CD4-positive, alpha-beta T cell (primary cell): ENCODE measurements around the gene PAX6. TPM values are rescaled to one million over a fixed set of nuclear protein-coding genes. Genes with fewer than 3 reads are reported as not detected.

Source experiments
- ATAC-seq: fragments of 200-7000 bp; cut with Tn5 transposase; one replicate; pipeline ENCODE4 v1.10.0; 2022; ENCODE audit warnings: mild to moderate bottlenecking; ENCODE audit not compliant: poor library complexity
- CTCF ChIA-PET: fragments of 350-600 bp; sonication (Branson Sonifier 250); formaldehyde crosslinking; loops from one replicate; lab custom pipeline; 2021; ENCODE audit warnings: antibody characterized with exemption, inconsistent platforms; lab: Charles Lee
- POLR2A ChIA-PET: fragments of 350-600 bp; sonication (Branson Sonifier 250); formaldehyde crosslinking; loops from one replicate; lab custom pipeline; 2021; ENCODE audit warnings: antibody characterized with exemption, inconsistent platforms; lab: Charles Lee
- DNase-seq, 14 experiments: peaks; one replicate each; pipeline ENCODE4 v3.0.0-alpha.2; 2013 to 2020; ENCODE audit warnings: mixed read lengths in 2 of 14
- H3K27ac ChIP-seq, 2 donors: one replicate each; pipeline versions ENCODE4 v1.5.1 to v1.7.0; 2013; ENCODE audit warnings: low read length in 2 of 2, low read depth in 1 of 2, mild to moderate bottlenecking in 1 of 2
- H3K27me3 ChIP-seq, 2 experiments: 1 replicate in 1 of 2; 2 replicates in 1 of 2; pipeline versions ENCODE4 v1.6.1 to v1.7.0; 2013; ENCODE audit warnings: low read length in 2 of 2, control low read depth in 1 of 2, mild to moderate bottlenecking in 1 of 2, moderate library complexity in 1 of 2; ENCODE audit not compliant: insufficient read depth in 2 of 2, control insufficient read depth in 1 of 2
- H3K36me3 ChIP-seq: one replicate; pipeline ENCODE4 v1.6.1; 2013; ENCODE audit warnings: low read length, control low read depth; ENCODE audit not compliant: insufficient read depth
- H3K4me1 ChIP-seq: one replicate; pipeline ENCODE4 v1.6.1; 2013; ENCODE audit warnings: low read length, control low read depth; ENCODE audit not compliant: insufficient read depth
- H3K4me3 ChIP-seq: one replicate; pipeline ENCODE4 v1.5.1; 2013; ENCODE audit warnings: mild to moderate bottlenecking, low read length, moderate library complexity
- H3K9me3 ChIP-seq, 2 experiments: 1 replicate in 1 of 2; 2 replicates in 1 of 2; pipeline versions ENCODE4 v1.6.1 to v1.7.0; 2013; ENCODE audit warnings: low read length in 2 of 2, mild to moderate bottlenecking in 2 of 2, control low read depth in 1 of 2, moderate library complexity in 1 of 2; ENCODE audit not compliant: control insufficient read depth in 1 of 2, insufficient read depth in 1 of 2
- H3K27ac Mint-ChIP-seq: one replicate; pipeline ENCODE4 v1.8.0; 2020; ENCODE audit warnings: mixed read lengths
- H3K27me3 Mint-ChIP-seq: one replicate; pipeline ENCODE4 v1.8.0; 2021; ENCODE audit warnings: mixed read lengths
- H3K36me3 Mint-ChIP-seq: one replicate; pipeline ENCODE4 v1.8.0; 2021; ENCODE audit warnings: low read depth, mixed read lengths
- H3K4me1 Mint-ChIP-seq: one replicate; pipeline ENCODE4 v1.8.0; 2021; ENCODE audit warnings: low read depth, mixed read lengths
- H3K4me3 Mint-ChIP-seq: one replicate; pipeline ENCODE4 v1.8.0; 2020; ENCODE audit warnings: mild to moderate bottlenecking, mixed read lengths
- H3K9me3 Mint-ChIP-seq: one replicate; pipeline ENCODE4 v1.8.0; 2020; ENCODE audit warnings: mixed read lengths
- intact Hi-C, 2 experiments: fragments of 100-400 bp; cut with DNase I in 1 of 2; cut with micrococcal nuclease in 1 of 2; formaldehyde crosslinking; loops; one replicate each; pipeline versions ENCODE4 v1.15.1 to v1.9.0; 2023 to 2025; cut with DNase I, micrococcal nuclease
- total RNA-seq, 174 experiments: library from RNA in 2 of 174; stranded (reverse) in 2 of 174; gene quantifications; one replicate each; pipeline ENCODE4 v1.2.3 and lab custom pipeline; 2021 to 2026
- TF ChIP-seq, protein P1 (sequence below): fragments of 200-600 bp; IDR thresholded peaks from one replicate; pipeline ENCODE4 v1.8.0; 2022; ENCODE audit warnings: antibody characterized with exemption, mild to moderate bottlenecking

PAX6 gene
- total RNA-seq, 2 experiments from 2014 or later = not detected

DNA sequence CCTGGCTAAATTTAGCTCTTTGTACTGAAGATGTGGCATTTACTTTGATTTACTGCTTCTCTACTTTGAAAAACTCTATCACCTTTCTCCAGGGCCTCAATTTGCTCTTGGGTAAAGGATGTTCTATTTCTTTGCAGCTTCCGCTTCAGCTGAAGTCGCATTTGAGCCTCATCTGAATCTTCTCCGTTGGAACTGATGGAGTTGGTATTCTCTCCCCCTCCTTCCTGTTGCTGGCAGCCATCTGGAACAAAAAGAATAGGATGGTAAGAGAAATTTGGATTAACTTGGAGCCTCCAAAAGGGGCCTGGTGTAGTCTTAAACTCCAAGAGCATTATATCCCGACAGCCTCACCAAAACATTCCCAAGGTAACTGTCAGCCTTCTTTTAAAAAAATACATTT, 16.6 kb downstream of the PAX6 start:
- Histone ChIP-seq H3K4me1 (peaks cover 18% of the 10 kb centered on the region), H3K27me3 (peaks cover 40 to 52% of the 10 kb centered on the region in 2 experiments), H3K27ac (no peak overlapping the region), H3K4me3 (no peak overlapping the region), H3K36me3 (no peaks in the 10 kb centered on the region), H3K9me3 (peaks cover 0 to 36% of the 10 kb centered on the region in 2 experiments)
- Mint-ChIP-seq H3K36me3 (no peaks in the 10 kb centered on the region), H3K4me1 (peaks cover 7% of the 10 kb centered on the region), H3K27ac (no peak overlapping the region), H3K9me3 (no peaks in the 10 kb centered on the region), H3K4me3 (no peak overlapping the region), H3K27me3 (peaks cover 87% of the 10 kb centered on the region)
- POLR2A ChIA-PET = no interaction called here
- no peak for ATAC-seq
- CTCF ChIA-PET = no interaction called here
- no peak for DNase-seq
- intact Hi-C loops = no loop called here
- TF ChIP-seq, protein P1, sequence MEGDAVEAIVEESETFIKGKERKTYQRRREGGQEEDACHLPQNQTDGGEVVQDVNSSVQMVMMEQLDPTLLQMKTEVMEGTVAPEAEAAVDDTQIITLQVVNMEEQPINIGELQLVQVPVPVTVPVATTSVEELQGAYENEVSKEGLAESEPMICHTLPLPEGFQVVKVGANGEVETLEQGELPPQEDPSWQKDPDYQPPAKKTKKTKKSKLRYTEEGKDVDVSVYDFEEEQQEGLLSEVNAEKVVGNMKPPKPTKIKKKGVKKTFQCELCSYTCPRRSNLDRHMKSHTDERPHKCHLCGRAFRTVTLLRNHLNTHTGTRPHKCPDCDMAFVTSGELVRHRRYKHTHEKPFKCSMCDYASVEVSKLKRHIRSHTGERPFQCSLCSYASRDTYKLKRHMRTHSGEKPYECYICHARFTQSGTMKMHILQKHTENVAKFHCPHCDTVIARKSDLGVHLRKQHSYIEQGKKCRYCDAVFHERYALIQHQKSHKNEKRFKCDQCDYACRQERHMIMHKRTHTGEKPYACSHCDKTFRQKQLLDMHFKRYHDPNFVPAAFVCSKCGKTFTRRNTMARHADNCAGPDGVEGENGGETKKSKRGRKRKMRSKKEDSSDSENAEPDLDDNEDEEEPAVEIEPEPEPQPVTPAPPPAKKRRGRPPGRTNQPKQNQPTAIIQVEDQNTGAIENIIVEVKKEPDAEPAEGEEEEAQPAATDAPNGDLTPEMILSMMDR = no peak

DNA sequence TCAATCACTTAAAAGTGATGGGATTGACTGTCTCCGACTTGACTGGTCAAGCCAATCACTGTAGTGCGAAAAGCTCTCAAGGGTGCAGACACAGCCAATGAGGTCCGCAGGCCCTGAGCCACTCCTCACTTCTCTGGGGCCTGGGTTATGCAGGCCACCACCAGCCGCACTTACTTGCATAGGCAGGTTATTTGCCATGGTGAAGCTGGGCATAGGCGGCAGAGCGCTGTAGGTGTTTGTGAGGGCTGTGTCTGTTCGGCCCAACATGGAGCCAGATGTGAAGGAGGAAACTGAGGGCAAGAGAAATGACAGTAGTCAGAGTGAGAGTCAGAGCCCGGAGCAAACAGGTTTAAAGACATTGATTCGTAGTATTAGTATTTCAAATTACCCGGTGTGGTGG, 17.9 kb downstream of the PAX6 start:
- Histone ChIP-seq H3K9me3 (peaks cover 0 to 24% of the 10 kb centered on the region in 2 experiments), H3K27ac (no peak overlapping the region), H3K27me3 (peaks cover 28 to 39% of the 10 kb centered on the region in 2 experiments), H3K4me1 (peaks cover 8% of the 10 kb centered on the region), H3K36me3 (no peaks in the 10 kb centered on the region), H3K4me3 (no peak overlapping the region)
- H3K4me1 Mint-ChIP-seq = peaks cover 4% of the 10 kb centered on the region
- no peak overlapping the region for H3K4me3 Mint-ChIP-seq
- no peak overlapping the region for H3K27ac Mint-ChIP-seq
- CTCF ChIA-PET = no interaction called here
- no peaks in the 10 kb centered on the region for H3K36me3 Mint-ChIP-seq
- DNase-seq = no peak
- ATAC-seq = no peak
- TF ChIP-seq, protein P1 = no peak
- no peaks in the 10 kb centered on the region for H3K9me3 Mint-ChIP-seq
- intact Hi-C loops = no loop called here
- H3K27me3 Mint-ChIP-seq = peaks cover 76% of the 10 kb centered on the region
- POLR2A ChIA-PET = no interaction called here

DNA sequence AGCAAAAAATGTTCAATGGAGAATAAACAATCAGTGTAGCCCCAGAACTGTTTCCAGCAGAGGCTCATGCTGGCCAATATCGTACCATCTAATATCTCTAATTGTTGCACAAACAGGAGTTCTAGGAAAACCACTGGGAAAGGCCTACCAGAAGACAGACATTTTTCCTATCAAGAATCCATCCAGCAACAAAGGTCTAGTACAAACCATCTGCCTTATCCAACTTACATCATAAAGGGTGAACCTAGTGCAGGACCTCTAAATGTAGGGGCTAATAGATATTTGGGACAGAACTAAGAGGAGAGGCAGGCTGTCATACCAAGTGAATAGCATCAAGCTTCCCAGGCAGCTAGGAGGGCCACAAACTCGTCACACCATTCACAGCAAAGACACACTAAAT, 18.7 kb downstream of the PAX6 start:
- no peak for DNase-seq
- peaks cover 0 to 17% of the 10 kb centered on the region in 2 experiments for H3K9me3 ChIP-seq
- H3K4me3 ChIP-seq = no peak overlapping the region
- H3K4me1 ChIP-seq = peaks cover 2% of the 10 kb centered on the region
- no peaks in the 10 kb centered on the region for H3K9me3 Mint-ChIP-seq
- no peak overlapping the region for H3K27ac ChIP-seq
- H3K27me3 ChIP-seq = peaks cover 22 to 33% of the 10 kb centered on the region in 2 experiments
- TF ChIP-seq, protein P1 = no peak
- no peaks in the 10 kb centered on the region for H3K36me3 Mint-ChIP-seq
- intact Hi-C loops = no loop called here
- H3K27me3 Mint-ChIP-seq = peaks cover 69% of the 10 kb centered on the region
- no peak overlapping the region for H3K4me3 Mint-ChIP-seq
- CTCF ChIA-PET = no interaction called here
- no peaks in the 10 kb centered on the region for H3K36me3 ChIP-seq
- no peak for ATAC-seq
- POLR2A ChIA-PET = no interaction called here
- no peak overlapping the region for H3K27ac Mint-ChIP-seq
- peaks cover 4% of the 10 kb centered on the region for H3K4me1 Mint-ChIP-seq
